Osteoblast (primary cell): ENCODE results near the gene HS6ST1. TPM values are rescaled to one million over a fixed set of nuclear protein-coding genes. Genes with fewer than 3 reads are reported as not detected.

Experiments
- DNase-seq: peaks from one replicate; pipeline ENCODE4 v3.0.0; 2011; ENCODE audit warnings: low spot score, mixed read lengths; ENCODE audit not compliant: insufficient read length; ENCODE audit errors: missing footprints
- H2AFZ ChIP-seq: 2 replicates; pipeline ENCODE4 v1.6.0; 2011; ENCODE audit warnings: mild to moderate bottlenecking, low read length
- H3K27ac ChIP-seq: 2 replicates; pipeline ENCODE4 v1.5.1; 2011; ENCODE audit warnings: mild to moderate bottlenecking, low read depth, low read length, moderate library complexity
- H3K27me3 ChIP-seq: 2 replicates; pipeline ENCODE4 v1.6.0; 2012; ENCODE audit warnings: mild to moderate bottlenecking, control low read depth, inconsistent platforms, low read length, moderate library complexity; ENCODE audit not compliant: insufficient read depth
- H3K36me3 ChIP-seq: 2 replicates; pipeline ENCODE4 v1.5.1; 2011; ENCODE audit warnings: mild to moderate bottlenecking, low read length, control low read depth, moderate library complexity; ENCODE audit not compliant: insufficient read depth
- H3K4me1 ChIP-seq: 2 replicates; pipeline ENCODE4 v1.5.1; 2011; ENCODE audit warnings: mild to moderate bottlenecking, low read length, control low read depth, moderate library complexity; ENCODE audit not compliant: insufficient read depth
- H3K4me2 ChIP-seq: 2 replicates; pipeline ENCODE4 v1.6.0; 2011; ENCODE audit warnings: mild to moderate bottlenecking, low read length; ENCODE audit not compliant: insufficient read depth
- H3K4me3 ChIP-seq: fragments of 200-600 bp; sonication (generic); 3 replicates; pipeline ENCODE4 v1.5.1; 2012; ENCODE audit warnings: mild to moderate bottlenecking, low read length, inconsistent platforms; ENCODE audit not compliant: insufficient read depth
- H3K79me2 ChIP-seq: 2 replicates; pipeline ENCODE4 v1.6.0; 2012; ENCODE audit warnings: mild to moderate bottlenecking, low read length, control low read depth, inconsistent platforms; ENCODE audit not compliant: insufficient read depth
- H3K9me3 ChIP-seq: 2 replicates; pipeline ENCODE4 v1.5.1; 2011; ENCODE audit warnings: low read depth, low read length, control low read depth
- H4K20me1 ChIP-seq: 2 replicates; pipeline ENCODE4 v1.6.0; 2012; ENCODE audit warnings: mild to moderate bottlenecking, low read length, control low read depth; ENCODE audit not compliant: insufficient read depth
- CTCF ChIP-seq: IDR thresholded peaks from 2 replicates; pipeline ENCODE4 v1.5.1; 2011; ENCODE audit warnings: mild to moderate bottlenecking, low read depth, low read length, moderate library complexity; ENCODE audit errors: extremely low read depth
- total RNA-seq: library from RNA; depleted of rRNA; stranded (reverse); fragments of >200 nt; gene quantifications from 2 replicates; pipeline ENCODE4 v1.2.3, GENCODE V29; 2012

The HS6ST1 gene
- total RNA-seq, result 16.5 and 18.8 TPM in 2 replicates

GRCh38 chr2:128318776-128319464, at the start of gene HS6ST1:
TSS of gene HS6ST1 (minus strand) at chr2:128318868. CDS start at chr2:128318563, 305 bp downstream.
- peaks cover 39% of the 10 kb centered on the region for H4K20me1 ChIP-seq
- peak; percentile 99 for DNase-seq
- H3K36me3 ChIP-seq, result peaks cover 4% of the 10 kb centered on the region
- H3K79me2 ChIP-seq, result peaks cover 5% of the 10 kb centered on the region
- H2AFZ ChIP-seq, result peak within 1 kb of the TSS; percentile 81
- H3K4me2 ChIP-seq, result peak within 1 kb of the TSS; percentile 89
- no peak within 1 kb of the TSS for H3K27ac ChIP-seq
- no peaks in the 10 kb centered on the region for H3K27me3 ChIP-seq
- H3K4me3 ChIP-seq, result peak within 1 kb of the TSS; percentile 79
- peaks cover 5% of the 10 kb centered on the region for H3K4me1 ChIP-seq
- TF ChIP-seq CTCF, result no peak
- H3K9me3 ChIP-seq, result no peaks in the 10 kb centered on the region

- H3K27me3 ChIP-seq, result no peaks in the 10 kb centered on the region
- H3K4me1 ChIP-seq, result peaks cover 5% of the 10 kb centered on the region
- H3K27ac ChIP-seq, result no peak overlapping the region
- TF ChIP-seq CTCF, result no peak
- DNase-seq, result peak; percentile 21
- no peak overlapping the region for H2AFZ ChIP-seq
- no peaks in the 10 kb centered on the region for H4K20me1 ChIP-seq
- H3K36me3 ChIP-seq, result no peaks in the 10 kb centered on the region
- H3K9me3 ChIP-seq, result no peaks in the 10 kb centered on the region
- no peaks in the 10 kb centered on the region for H3K79me2 ChIP-seq
- H3K4me3 ChIP-seq, result no peak overlapping the region
- H3K4me2 ChIP-seq, result no peak overlapping the region
These were observed 49.1 kb upstream of the HS6ST1 start for GRCh38 chr2:128367601-128368359.

- no peaks in the 10 kb centered on the region for H3K36me3 ChIP-seq
- no peaks in the 10 kb centered on the region for H4K20me1 ChIP-seq
- H3K27me3 ChIP-seq, result no peaks in the 10 kb centered on the region
- DNase-seq, result peak; percentile 65
- no peak overlapping the region for H3K27ac ChIP-seq
- TF ChIP-seq CTCF, result no peak
- H3K79me2 ChIP-seq, result no peaks in the 10 kb centered on the region
- H3K4me2 ChIP-seq, result no peak overlapping the region
- no peaks in the 10 kb centered on the region for H3K9me3 ChIP-seq
- peaks cover 11% of the 10 kb centered on the region for H3K4me1 ChIP-seq
- no peak overlapping the region for H3K4me3 ChIP-seq
- H2AFZ ChIP-seq, result no peak overlapping the region
These were observed 48.2 kb upstream of the HS6ST1 start for GRCh38 chr2:128366713-128367511.
